HepG2 (cell line): ENCODE results near the gene TMEM129. TPM values are rescaled to one million over a fixed set of nuclear protein-coding genes. Genes with fewer than 3 reads are reported as not detected.
A peak's percentile ranks its signal among the peaks of the same experiment; 100 is the strongest.

Experiments used
- ATF7-NPFF ChIP-seq: sonication (generic); formaldehyde crosslinking; IDR thresholded peaks from 2 replicates; pipeline ENCODE4 v1.8.1; 2023; ENCODE audit warnings: mild to moderate bottlenecking, low read depth, missing genetic modification reagents, moderate library complexity
- BRD4 ChIP-seq: sonication (generic); formaldehyde crosslinking; IDR thresholded peaks from 2 replicates; pipeline ENCODE4 v1.4.0; 2020; ENCODE audit warnings: missing genetic modification reagents
- FOSL1 ChIP-seq: sonication (generic); formaldehyde crosslinking; IDR thresholded peaks from 2 replicates; pipeline ENCODE4 v1.9.0; 2021; ENCODE audit warnings: missing genetic modification reagents, borderline replicate concordance
- FOXJ3 ChIP-seq: sonication (generic); formaldehyde crosslinking; IDR thresholded peaks from 2 replicates; pipeline ENCODE4 v1.4.0; 2020; ENCODE audit warnings: missing genetic modification reagents, mild to moderate bottlenecking, borderline replicate concordance
- JDP2 ChIP-seq: sonication (generic); formaldehyde crosslinking; IDR thresholded peaks from 2 replicates; pipeline ENCODE4 v1.8.1; 2022; ENCODE audit warnings: missing genetic modification reagents, borderline replicate concordance
- KDM6A ChIP-seq: IDR thresholded peaks from 2 replicates; pipeline ENCODE4 v1.6.1; 2016; ENCODE audit warnings: low read depth
- MXD1 ChIP-seq: sonication (generic); formaldehyde crosslinking; IDR thresholded peaks from 2 replicates; pipeline ENCODE4 v1.4.0; 2020; ENCODE audit warnings: mild to moderate bottlenecking, missing genetic modification reagents
- NONO ChIP-seq, 2 experiments: fragments of 450-650 bp in 1 of 2; sonication (generic) in 1 of 2; formaldehyde crosslinking in 1 of 2; IDR thresholded peaks in 1 of 2; conservative IDR thresholded peaks in 1 of 2; 2 replicates each; pipeline versions ENCODE4 v1.6.1 to v1.8.0; 2017 to 2022; ENCODE audit warnings: mild to moderate bottlenecking in 1 of 2, missing genetic modification reagents in 1 of 2, moderate library complexity in 1 of 2
- SAP130 ChIP-seq: IDR thresholded peaks from 2 replicates; pipeline ENCODE4 v1.6.1; 2016; ENCODE audit warnings: low read depth
- SP5 ChIP-seq: IDR thresholded peaks from 2 replicates; pipeline ENCODE4 v1.6.1; 2016; ENCODE audit warnings: low read depth, borderline replicate concordance
- TAF1 ChIP-seq: sonication (generic); formaldehyde crosslinking; IDR thresholded peaks from 2 replicates; pipeline ENCODE4 v1.4.0; 2020; ENCODE audit warnings: missing genetic modification reagents
- TBP ChIP-seq: sonication (generic); formaldehyde crosslinking; IDR thresholded peaks from 2 replicates; pipeline ENCODE4 v1.5.0; 2020; ENCODE audit warnings: missing genetic modification reagents
- TEAD2 ChIP-seq: sonication (generic); formaldehyde crosslinking; IDR thresholded peaks from 2 replicates; pipeline ENCODE4 v1.9.0; 2021; ENCODE audit warnings: missing genetic modification reagents
- ZFY ChIP-seq: sonication (generic); formaldehyde crosslinking; IDR thresholded peaks from 2 replicates; pipeline ENCODE4 v1.4.0; 2020; ENCODE audit warnings: missing genetic modification reagents
- ZNF136 ChIP-seq: sonication (generic); formaldehyde crosslinking; IDR thresholded peaks from 2 replicates; pipeline ENCODE4 v1.8.1; 2022; ENCODE audit warnings: low read depth, mild to moderate bottlenecking, moderate library complexity, missing genetic modification reagents
- ZNF281 ChIP-seq: sonication (generic); formaldehyde crosslinking; IDR thresholded peaks from 2 replicates; pipeline ENCODE4 v1.4.0; 2020; ENCODE audit warnings: missing genetic modification reagents, borderline replicate concordance
- ZNF430 ChIP-seq: sonication (generic); formaldehyde crosslinking; IDR thresholded peaks from 2 replicates; pipeline ENCODE4 v1.9.0; 2021; ENCODE audit warnings: mild to moderate bottlenecking, missing genetic modification reagents
- ZNF484 ChIP-seq: sonication (generic); formaldehyde crosslinking; IDR thresholded peaks from 2 replicates; pipeline ENCODE4 v1.5.1; 2020; ENCODE audit warnings: mild to moderate bottlenecking, low read depth, missing genetic modification reagents, borderline replicate concordance
- ZNF564 ChIP-seq: sonication (generic); formaldehyde crosslinking; IDR thresholded peaks from 2 replicates; pipeline ENCODE4 v1.8.1; 2023; ENCODE audit warnings: mild to moderate bottlenecking, missing genetic modification reagents
- ZNF629 ChIP-seq: sonication (generic); formaldehyde crosslinking; conservative IDR thresholded peaks from 2 replicates; pipeline ENCODE4 v1.5.0; 2020; ENCODE audit warnings: missing genetic modification reagents
- ZNF710 ChIP-seq: sonication (generic); formaldehyde crosslinking; IDR thresholded peaks from 2 replicates; pipeline ENCODE4 v1.5.0; 2020; ENCODE audit warnings: mild to moderate bottlenecking, missing genetic modification reagents, borderline replicate concordance
- ZNF720 ChIP-seq: sonication (generic); formaldehyde crosslinking; IDR thresholded peaks from 2 replicates; pipeline ENCODE4 v1.4.0; 2020; ENCODE audit warnings: missing genetic modification reagents
- ZNF746 ChIP-seq: sonication (generic); formaldehyde crosslinking; IDR thresholded peaks from 2 replicates; pipeline ENCODE4 v1.8.0; 2022; ENCODE audit warnings: mild to moderate bottlenecking, missing genetic modification reagents
- ZNF788 ChIP-seq: sonication (generic); formaldehyde crosslinking; IDR thresholded peaks from 2 replicates; pipeline ENCODE4 v1.5.0; 2020; ENCODE audit warnings: mild to moderate bottlenecking, missing genetic modification reagents, borderline replicate concordance
- polyA plus RNA-seq, 8 experiments: library from polyadenylated mRNA; depleted of rRNA in 3 of 8; stranded (reverse) in 7 of 8; unstranded in 1 of 8; fragments of >200 nt; fragmentation: Illumina TruSeq in 4 of 8; extraction: Trizol in 4 of 8; gene quantifications; 2 replicates each; pipeline versions ENCODE4 v1.2.1 to v1.2.3, GENCODE V29; 2011 to 2016; ENCODE audit warnings: low read depth in 4 of 8, missing spikeins in 1 of 8, mixed read lengths in 1 of 8; ENCODE audit not compliant: insufficient read depth in 1 of 8
- total RNA-seq, 5 experiments: library from RNA; depleted of rRNA; stranded (reverse); fragments of >200 nt; fragmentation: Illumina TruSeq; extraction: Trizol; gene quantifications; 2 replicates each; pipeline ENCODE4 v1.2.3, GENCODE V29; 2016; ENCODE audit warnings: low read depth in 1 of 5

The TMEM129 gene
- total and polyA plus RNA-seq, 2 of the 13 experiments (the other 11 are each of a cell fraction or from before 2014, with no cell fraction given): 19.0 to 25.8 TPM

GRCh38 chr4:1766106-1767060, 45.3 kb upstream of the TMEM129 start (continued):
- TF ChIP-seq FOSL1 (CRISPR knock-in tag) (0 out of 2 replicates have a peak, but pooled peaks have one; percentile 60), JDP2 (no peak), ZNF629 (CRISPR knock-in tag) (no peak; the same call in 1 of the 2 replicates), KDM6A (CRISPR knock-in tag) (peak; percentile 66), ZNF746 (peak; percentile 95), TBP (0 out of 2 replicates have a peak, but pooled peaks have one; percentile 33), ZNF788 (CRISPR knock-in tag) (peak; percentile 76; the same call in 1 of the 2 replicates), ZNF281 (CRISPR knock-in tag) (peak; percentile 95), BRD4 (peak; percentile 88; the same call in 1 of the 2 replicates), SAP130 (CRISPR knock-in tag) (peak; percentile 47), MXD1 (CRISPR knock-in tag) (peak; percentile 62; the same call in 1 of the 2 replicates), NONO (IDR thresholded peaks at IDR 0.05) (no peak), NONO (CRISPR knock-in tag; conservative IDR thresholded peaks at IDR 0.05) (peak; percentile 81), TAF1 (CRISPR knock-in tag) (peak; percentile 46), ZFY (CRISPR knock-in tag) (peak; percentile 89), SP5 (CRISPR knock-in tag) (peak; percentile 35; the same call in 1 of the 2 replicates), ATF7-NPFF (peak; percentile 49; the same call in 1 of the 2 replicates), ZNF430 (peak; percentile 60), FOXJ3 (CRISPR knock-in tag) (0 out of 2 replicates have a peak, but pooled peaks have one; percentile 64), ZNF564 (CRISPR knock-in tag) (peak; percentile 43; the same call in 1 of the 2 replicates), TEAD2 (peak; percentile 37; the same call in 1 of the 2 replicates), ZNF484 (CRISPR knock-in tag) (no peak), ZNF710 (CRISPR knock-in tag) (peak; percentile 24; the same call in 1 of the 2 replicates), ZNF720 (0 out of 2 replicates have a peak, but pooled peaks have one; percentile 30), ZNF136 (CRISPR knock-in tag) (no peak)
